PC-9 (cell line): ENCODE data around the gene GPR35.

Experiments
- EZH2 ChIP-seq: fragments of 200-600 bp; sonication (generic); IDR thresholded peaks from 2 replicates; pipeline ENCODE4 v1.8.0; 2017; ENCODE audit warnings: antibody characterized with exemption, low read depth
- TF ChIP-seq, protein P1 (sequence below): fragments of 200-600 bp; sonication (generic); conservative IDR thresholded peaks from 2 replicates; pipeline ENCODE4 v1.6.1; 2017; ENCODE audit warnings: mixed run types, antibody characterized with exemption, mild to moderate bottlenecking, moderate library complexity

DNA sequence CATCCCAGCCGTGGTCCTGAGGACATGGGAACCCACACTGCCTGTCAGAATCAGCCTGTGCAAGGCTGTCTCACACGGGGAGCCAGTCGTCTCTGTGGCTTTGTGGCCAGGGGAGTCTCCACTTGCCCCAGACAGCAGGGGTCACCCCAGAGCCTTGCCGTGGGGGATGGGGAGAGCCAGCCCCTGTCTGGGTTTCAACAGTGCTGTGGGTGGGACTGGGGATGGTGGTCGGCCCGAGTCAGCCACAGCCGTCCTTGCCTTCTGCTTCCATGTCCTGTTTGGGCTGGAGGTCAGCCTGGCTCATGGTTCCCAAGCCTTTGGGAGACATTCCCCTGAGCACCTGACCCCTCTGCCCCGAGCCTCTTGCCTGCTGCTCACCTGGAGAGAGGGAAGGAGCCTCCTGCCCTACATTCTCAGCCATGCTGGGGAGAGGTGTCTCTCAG lies 19.6 kb downstream of the GPR35 start:
- TF ChIP-seq, protein P1, sequence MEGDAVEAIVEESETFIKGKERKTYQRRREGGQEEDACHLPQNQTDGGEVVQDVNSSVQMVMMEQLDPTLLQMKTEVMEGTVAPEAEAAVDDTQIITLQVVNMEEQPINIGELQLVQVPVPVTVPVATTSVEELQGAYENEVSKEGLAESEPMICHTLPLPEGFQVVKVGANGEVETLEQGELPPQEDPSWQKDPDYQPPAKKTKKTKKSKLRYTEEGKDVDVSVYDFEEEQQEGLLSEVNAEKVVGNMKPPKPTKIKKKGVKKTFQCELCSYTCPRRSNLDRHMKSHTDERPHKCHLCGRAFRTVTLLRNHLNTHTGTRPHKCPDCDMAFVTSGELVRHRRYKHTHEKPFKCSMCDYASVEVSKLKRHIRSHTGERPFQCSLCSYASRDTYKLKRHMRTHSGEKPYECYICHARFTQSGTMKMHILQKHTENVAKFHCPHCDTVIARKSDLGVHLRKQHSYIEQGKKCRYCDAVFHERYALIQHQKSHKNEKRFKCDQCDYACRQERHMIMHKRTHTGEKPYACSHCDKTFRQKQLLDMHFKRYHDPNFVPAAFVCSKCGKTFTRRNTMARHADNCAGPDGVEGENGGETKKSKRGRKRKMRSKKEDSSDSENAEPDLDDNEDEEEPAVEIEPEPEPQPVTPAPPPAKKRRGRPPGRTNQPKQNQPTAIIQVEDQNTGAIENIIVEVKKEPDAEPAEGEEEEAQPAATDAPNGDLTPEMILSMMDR: no peak
- TF ChIP-seq EZH2: no peak
